Measurements from ENCODE around the gene NHEJ1. TPM values are rescaled to one million over a fixed set of nuclear protein-coding genes. Genes with fewer than 3 reads are reported as not detected.

Gene NHEJ1
- total and polyA plus RNA-seq, 2 of the 13 experiments (the other 11 are each of a cell fraction or from before 2014, with no cell fraction given), result 30.0 to 30.7 TPM

DNA sequence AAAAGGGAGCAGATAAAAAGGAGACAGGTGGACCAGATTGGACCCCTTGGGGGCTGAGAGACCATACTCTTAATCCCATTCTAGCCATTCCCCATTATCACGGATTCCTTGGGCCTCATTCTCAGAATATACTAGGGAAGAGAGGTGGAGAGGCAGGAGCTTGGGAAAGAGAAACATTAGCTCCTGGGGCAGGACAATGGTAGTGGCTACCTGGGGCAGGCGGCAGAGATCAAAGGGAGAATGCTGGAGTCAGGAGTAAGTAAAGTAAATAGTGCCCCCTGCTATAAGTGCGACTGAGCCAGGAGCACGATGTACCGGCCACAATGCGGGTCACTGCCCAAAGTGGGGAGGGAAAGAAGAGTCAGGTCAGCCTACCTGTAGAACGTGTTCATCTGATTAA is 79.5 kb downstream of the NHEJ1 start (continued):
- TF ChIP-seq, protein P1, sequence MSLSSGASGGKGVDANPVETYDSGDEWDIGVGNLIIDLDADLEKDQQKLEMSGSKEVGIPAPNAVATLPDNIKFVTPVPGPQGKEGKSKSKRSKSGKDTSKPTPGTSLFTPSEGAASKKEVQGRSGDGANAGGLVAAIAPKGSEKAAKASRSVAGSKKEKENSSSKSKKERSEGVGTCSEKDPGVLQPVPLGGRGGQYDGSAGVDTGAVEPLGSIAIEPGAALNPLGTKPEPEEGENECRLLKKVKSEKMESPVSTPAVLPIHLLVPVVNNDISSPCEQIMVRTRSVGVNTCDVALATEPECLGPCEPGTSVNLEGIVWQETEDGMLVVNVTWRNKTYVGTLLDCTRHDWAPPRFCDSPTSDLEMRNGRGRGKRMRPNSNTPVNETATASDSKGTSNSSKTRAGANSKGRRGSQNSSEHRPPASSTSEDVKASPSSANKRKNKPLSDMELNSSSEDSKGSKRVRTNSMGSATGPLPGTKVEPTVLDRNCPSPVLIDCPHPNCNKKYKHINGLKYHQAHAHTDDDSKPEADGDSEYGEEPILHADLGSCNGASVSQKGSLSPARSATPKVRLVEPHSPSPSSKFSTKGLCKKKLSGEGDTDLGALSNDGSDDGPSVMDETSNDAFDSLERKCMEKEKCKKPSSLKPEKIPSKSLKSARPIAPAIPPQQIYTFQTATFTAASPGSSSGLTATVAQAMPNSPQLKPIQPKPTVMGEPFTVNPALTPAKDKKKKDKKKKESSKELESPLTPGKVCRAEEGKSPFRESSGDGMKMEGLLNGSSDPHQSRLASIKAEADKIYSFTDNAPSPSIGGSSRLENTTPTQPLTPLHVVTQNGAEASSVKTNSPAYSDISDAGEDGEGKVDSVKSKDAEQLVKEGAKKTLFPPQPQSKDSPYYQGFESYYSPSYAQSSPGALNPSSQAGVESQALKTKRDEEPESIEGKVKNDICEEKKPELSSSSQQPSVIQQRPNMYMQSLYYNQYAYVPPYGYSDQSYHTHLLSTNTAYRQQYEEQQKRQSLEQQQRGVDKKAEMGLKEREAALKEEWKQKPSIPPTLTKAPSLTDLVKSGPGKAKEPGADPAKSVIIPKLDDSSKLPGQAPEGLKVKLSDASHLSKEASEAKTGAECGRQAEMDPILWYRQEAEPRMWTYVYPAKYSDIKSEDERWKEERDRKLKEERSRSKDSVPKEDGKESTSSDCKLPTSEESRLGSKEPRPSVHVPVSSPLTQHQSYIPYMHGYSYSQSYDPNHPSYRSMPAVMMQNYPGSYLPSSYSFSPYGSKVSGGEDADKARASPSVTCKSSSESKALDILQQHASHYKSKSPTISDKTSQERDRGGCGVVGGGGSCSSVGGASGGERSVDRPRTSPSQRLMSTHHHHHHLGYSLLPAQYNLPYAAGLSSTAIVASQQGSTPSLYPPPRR (CRISPR knock-in tag; IDR thresholded peaks at IDR 0.05; ENCODE audit: borderline replicate concordance), result peak; percentile 80
- TF ChIP-seq, protein P2, sequence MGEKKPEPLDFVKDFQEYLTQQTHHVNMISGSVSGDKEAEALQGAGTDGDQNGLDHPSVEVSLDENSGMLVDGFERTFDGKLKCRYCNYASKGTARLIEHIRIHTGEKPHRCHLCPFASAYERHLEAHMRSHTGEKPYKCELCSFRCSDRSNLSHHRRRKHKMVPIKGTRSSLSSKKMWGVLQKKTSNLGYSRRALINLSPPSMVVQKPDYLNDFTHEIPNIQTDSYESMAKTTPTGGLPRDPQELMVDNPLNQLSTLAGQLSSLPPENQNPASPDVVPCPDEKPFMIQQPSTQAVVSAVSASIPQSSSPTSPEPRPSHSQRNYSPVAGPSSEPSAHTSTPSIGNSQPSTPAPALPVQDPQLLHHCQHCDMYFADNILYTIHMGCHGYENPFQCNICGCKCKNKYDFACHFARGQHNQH (CRISPR knock-in tag; IDR thresholded peaks at IDR 0.05), result peak; percentile 22; the same call in 1 of the 2 replicates
- TF ChIP-seq SAP130 (CRISPR knock-in tag; IDR thresholded peaks at IDR 0.05; ENCODE audit: low read depth) (peak; percentile 63), RXRB (CRISPR knock-in tag; IDR thresholded peaks at IDR 0.05; ENCODE audit: borderline replicate concordance) (peak; percentile 67; the same call in 1 of the 2 replicates), TCF7L2 (IDR thresholded peaks at IDR 0.05; ENCODE audit: low read depth, low read length) (peak; percentile 98), RAD21 (CRISPR knock-in tag; IDR thresholded peaks at IDR 0.05) (no peak), ASH2L (IDR thresholded peaks at IDR 0.05; ENCODE audit: insufficient read length, low read depth, low read length) (peak; percentile 30), RARG (CRISPR knock-in tag; IDR thresholded peaks at IDR 0.05; ENCODE audit: low read depth) (no peak), NCOA2 (CRISPR knock-in tag; IDR thresholded peaks at IDR 0.05) (peak; percentile 63), SMAD3 (CRISPR knock-in tag; IDR thresholded peaks at IDR 0.05) (0 out of 2 replicates have a peak, but pooled peaks have one; percentile 29), ZKSCAN8 (CRISPR knock-in tag; IDR thresholded peaks at IDR 0.05; ENCODE audit: borderline replicate concordance) (peak; percentile 41; the same call in 1 of the 2 replicates), SRF (IDR thresholded peaks at IDR 0.05; ENCODE audit: low read depth, low read length) (no peak), KLF6 (CRISPR knock-in tag; IDR thresholded peaks at IDR 0.05) (no peak), KLF9 (CRISPR knock-in tag; IDR thresholded peaks at IDR 0.05; ENCODE audit: low read depth) (no peak)
- TF ChIP-seq, protein P3, sequence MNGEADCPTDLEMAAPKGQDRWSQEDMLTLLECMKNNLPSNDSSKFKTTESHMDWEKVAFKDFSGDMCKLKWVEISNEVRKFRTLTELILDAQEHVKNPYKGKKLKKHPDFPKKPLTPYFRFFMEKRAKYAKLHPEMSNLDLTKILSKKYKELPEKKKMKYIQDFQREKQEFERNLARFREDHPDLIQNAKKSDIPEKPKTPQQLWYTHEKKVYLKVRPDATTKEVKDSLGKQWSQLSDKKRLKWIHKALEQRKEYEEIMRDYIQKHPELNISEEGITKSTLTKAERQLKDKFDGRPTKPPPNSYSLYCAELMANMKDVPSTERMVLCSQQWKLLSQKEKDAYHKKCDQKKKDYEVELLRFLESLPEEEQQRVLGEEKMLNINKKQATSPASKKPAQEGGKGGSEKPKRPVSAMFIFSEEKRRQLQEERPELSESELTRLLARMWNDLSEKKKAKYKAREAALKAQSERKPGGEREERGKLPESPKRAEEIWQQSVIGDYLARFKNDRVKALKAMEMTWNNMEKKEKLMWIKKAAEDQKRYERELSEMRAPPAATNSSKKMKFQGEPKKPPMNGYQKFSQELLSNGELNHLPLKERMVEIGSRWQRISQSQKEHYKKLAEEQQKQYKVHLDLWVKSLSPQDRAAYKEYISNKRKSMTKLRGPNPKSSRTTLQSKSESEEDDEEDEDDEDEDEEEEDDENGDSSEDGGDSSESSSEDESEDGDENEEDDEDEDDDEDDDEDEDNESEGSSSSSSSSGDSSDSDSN (CRISPR knock-in tag; IDR thresholded peaks at IDR 0.05), result 0 out of 2 replicates have a peak, but pooled peaks have one; percentile 39
- TF ChIP-seq, protein P4, sequence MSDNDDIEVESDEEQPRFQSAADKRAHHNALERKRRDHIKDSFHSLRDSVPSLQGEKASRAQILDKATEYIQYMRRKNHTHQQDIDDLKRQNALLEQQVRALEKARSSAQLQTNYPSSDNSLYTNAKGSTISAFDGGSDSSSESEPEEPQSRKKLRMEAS (IDR thresholded peaks at IDR 0.05), result peak; percentile 44; the same call in 1 of the 2 replicates
- TF ChIP-seq, protein P5, sequence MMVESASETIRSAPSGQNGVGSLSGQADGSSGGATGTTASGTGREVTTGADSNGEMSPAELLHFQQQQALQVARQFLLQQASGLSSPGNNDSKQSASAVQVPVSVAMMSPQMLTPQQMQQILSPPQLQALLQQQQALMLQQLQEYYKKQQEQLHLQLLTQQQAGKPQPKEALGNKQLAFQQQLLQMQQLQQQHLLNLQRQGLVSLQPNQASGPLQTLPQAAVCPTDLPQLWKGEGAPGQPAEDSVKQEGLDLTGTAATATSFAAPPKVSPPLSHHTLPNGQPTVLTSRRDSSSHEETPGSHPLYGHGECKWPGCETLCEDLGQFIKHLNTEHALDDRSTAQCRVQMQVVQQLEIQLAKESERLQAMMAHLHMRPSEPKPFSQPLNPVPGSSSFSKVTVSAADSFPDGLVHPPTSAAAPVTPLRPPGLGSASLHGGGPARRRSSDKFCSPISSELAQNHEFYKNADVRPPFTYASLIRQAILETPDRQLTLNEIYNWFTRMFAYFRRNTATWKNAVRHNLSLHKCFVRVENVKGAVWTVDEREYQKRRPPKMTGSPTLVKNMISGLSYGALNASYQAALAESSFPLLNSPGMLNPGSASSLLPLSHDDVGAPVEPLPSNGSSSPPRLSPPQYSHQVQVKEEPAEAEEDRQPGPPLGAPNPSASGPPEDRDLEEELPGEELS (CRISPR knock-in tag; IDR thresholded peaks at IDR 0.05), result peak; percentile 83
- TF ChIP-seq, protein P6, sequence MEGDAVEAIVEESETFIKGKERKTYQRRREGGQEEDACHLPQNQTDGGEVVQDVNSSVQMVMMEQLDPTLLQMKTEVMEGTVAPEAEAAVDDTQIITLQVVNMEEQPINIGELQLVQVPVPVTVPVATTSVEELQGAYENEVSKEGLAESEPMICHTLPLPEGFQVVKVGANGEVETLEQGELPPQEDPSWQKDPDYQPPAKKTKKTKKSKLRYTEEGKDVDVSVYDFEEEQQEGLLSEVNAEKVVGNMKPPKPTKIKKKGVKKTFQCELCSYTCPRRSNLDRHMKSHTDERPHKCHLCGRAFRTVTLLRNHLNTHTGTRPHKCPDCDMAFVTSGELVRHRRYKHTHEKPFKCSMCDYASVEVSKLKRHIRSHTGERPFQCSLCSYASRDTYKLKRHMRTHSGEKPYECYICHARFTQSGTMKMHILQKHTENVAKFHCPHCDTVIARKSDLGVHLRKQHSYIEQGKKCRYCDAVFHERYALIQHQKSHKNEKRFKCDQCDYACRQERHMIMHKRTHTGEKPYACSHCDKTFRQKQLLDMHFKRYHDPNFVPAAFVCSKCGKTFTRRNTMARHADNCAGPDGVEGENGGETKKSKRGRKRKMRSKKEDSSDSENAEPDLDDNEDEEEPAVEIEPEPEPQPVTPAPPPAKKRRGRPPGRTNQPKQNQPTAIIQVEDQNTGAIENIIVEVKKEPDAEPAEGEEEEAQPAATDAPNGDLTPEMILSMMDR (CRISPR knock-in tag; IDR thresholded peaks at IDR 0.05), result no peak

Measured in HepG2 (cell line).